ENCODE measurements around the gene SLC22A23. TPM values are rescaled to one million over a fixed set of nuclear protein-coding genes. Genes with fewer than 3 reads are reported as not detected.

Gene SLC22A23
- total and polyA plus RNA-seq, 2 donors (not counting 1 experiment from before 2014, with no cell fraction given), result 0.18 to 1.4 TPM

DNA sequence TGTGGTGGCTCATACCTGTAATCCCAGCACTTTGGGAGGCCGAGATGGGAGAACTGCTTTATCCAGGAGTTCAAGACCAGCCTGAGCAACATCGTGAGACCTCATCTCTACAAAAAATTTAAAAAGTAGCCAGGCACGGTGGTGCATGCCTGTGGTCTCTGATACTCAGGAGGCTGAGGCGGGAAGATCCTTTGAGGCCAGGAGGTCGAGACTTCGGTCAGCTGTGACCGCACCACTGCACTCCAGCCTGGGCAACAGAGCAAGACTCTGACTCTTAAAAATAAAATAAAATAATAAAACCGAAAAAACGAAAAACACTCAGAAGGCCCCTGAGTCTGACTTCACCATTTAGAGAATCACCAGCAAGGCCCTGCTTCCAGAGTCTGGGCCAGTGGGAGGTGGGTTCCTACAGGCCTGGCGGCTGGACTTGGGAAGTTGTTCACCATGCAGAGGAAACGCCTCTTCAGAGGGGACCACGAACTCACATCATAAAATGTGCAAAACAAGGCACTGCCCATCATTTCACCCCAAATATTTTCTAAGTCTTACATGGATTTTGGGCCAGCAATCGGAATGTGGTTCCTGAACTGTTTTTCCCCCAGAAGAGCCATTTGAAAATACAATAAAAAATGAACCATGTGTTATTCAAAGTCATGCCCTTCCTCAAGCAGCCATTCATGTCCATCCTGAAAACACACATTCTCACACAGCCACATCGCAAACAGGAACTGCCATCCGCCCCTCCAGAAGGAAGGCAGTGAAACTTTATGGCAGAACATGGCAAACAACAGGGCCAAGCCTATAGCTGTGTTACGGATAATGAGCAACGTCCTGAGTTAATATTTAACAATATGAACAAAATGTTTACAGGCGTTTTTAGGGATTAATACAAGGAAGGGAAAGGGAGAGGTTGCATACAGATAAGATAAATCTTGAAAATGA, 57.8 kb downstream of the SLC22A23 start:
- Histone ChIP-seq H3K27ac (ENCODE audit: low read length in 2 of 2) (no peak overlapping the region), H3K79me2 (ENCODE audit: control insufficient read depth, insufficient read depth, low read length) (no peaks in the 10 kb centered on the region), H3K27me3 (replicated peaks in 1 of 4; ENCODE audit: control extremely low read depth in 1 of 4, control insufficient read depth in 3 of 4, insufficient read depth in 4 of 4, low read length in 3 of 4) (peaks cover 0 to 4% (median 0%) of the 10 kb centered on the region in 4 experiments), H3K4me2 (replicated peaks; ENCODE audit: low read depth, low read length, poor library complexity, severe bottlenecking) (no peak overlapping the region), H3K4me3 (ENCODE audit: control extremely low read depth in 1 of 5, extremely low read depth in 1 of 5, insufficient read depth in 1 of 5, low read depth in 2 of 5, low read length in 4 of 5) (no peak overlapping the region), H3K9ac (ENCODE audit: low read length) (no peak overlapping the region), H3K4me1 (ENCODE audit: control insufficient read depth in 2 of 2, insufficient read depth in 2 of 2, low read length in 2 of 2) (peaks cover 3 to 5% of the 10 kb centered on the region in 2 donors), H3K9me3 (ENCODE audit: control extremely low read depth in 1 of 3, control insufficient read depth in 2 of 3, insufficient read depth in 1 of 3, low read length in 2 of 3) (no peaks in the 10 kb centered on the region), H2AFZ (ENCODE audit: insufficient read depth, low read depth, low read length, poor library complexity, severe bottlenecking) (no peak overlapping the region), H3K36me3 (replicated peaks in 1 of 2; ENCODE audit: control extremely low read depth in 1 of 2, control insufficient read depth in 1 of 2, extremely low read depth in 1 of 2, insufficient read depth in 2 of 2, low read length in 1 of 2) (no peaks in the 10 kb centered on the region), H4K20me1 (ENCODE audit: control insufficient read depth, insufficient read depth, low read length, poor library complexity, severe bottlenecking) (no peaks in the 10 kb centered on the region)
- WGBS (ENCODE audit: insufficient coverage), result 91% methylated on average over 12 of the region's 18 CpGs
- Mint-ChIP-seq H3K9me3 (ENCODE audit: insufficient read depth) (no peaks in the 10 kb centered on the region), H3K4me1 (peaks cover 11% of the 10 kb centered on the region), H3K27me3 (peaks cover 16% of the 10 kb centered on the region), H3K4me3 (no peak overlapping the region), H3K27ac (no peak overlapping the region)
- intact Hi-C loops (cut with micrococcal nuclease), result no loop called here
- ChIA-PET CTCF (no interaction called here), POLR2A (no interaction called here)
- DNase-seq (no peak), ATAC-seq (ENCODE audit: low read depth) (no peak)
- TF ChIP-seq, protein P1, sequence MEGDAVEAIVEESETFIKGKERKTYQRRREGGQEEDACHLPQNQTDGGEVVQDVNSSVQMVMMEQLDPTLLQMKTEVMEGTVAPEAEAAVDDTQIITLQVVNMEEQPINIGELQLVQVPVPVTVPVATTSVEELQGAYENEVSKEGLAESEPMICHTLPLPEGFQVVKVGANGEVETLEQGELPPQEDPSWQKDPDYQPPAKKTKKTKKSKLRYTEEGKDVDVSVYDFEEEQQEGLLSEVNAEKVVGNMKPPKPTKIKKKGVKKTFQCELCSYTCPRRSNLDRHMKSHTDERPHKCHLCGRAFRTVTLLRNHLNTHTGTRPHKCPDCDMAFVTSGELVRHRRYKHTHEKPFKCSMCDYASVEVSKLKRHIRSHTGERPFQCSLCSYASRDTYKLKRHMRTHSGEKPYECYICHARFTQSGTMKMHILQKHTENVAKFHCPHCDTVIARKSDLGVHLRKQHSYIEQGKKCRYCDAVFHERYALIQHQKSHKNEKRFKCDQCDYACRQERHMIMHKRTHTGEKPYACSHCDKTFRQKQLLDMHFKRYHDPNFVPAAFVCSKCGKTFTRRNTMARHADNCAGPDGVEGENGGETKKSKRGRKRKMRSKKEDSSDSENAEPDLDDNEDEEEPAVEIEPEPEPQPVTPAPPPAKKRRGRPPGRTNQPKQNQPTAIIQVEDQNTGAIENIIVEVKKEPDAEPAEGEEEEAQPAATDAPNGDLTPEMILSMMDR (IDR thresholded peaks at IDR 0.05), result no peak
- no peak for TF ChIP-seq EZH2 (IDR thresholded peaks at IDR 0.05; ENCODE audit: borderline replicate concordance, insufficient read depth, low read depth, low read length, poor library complexity, severe bottlenecking)

DNA sequence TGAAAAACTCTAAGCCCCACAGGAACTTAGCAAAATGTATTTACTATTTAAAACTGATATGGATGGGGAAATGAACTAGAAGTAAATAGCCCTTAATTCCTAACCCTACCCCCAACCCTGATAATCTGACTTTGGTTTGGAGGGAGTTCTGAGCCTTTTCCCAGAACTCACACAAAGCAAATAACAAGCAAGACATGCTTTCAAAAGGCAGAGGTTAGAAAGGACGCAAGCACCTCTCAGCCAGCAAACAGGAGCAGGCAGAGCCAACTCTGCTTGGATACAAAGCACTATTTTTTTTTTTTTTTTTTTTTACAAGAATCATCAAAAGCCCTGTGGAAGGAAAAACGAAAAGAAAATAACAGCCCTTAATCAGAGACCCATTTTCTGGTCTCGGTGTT, 58.7 kb downstream of the SLC22A23 start:
- H3K27me3 ChIP-seq (replicated peaks in 1 of 4; ENCODE audit: control extremely low read depth in 1 of 4, control insufficient read depth in 3 of 4, insufficient read depth in 4 of 4, low read length in 3 of 4), result peaks cover 0 to 4% (median 0%) of the 10 kb centered on the region in 4 experiments
- Mint-ChIP-seq H3K4me1 (peaks cover 2% of the 10 kb centered on the region), H3K4me3 (no peak overlapping the region), H3K27me3 (peaks cover 8% of the 10 kb centered on the region), H3K27ac (no peak overlapping the region), H3K9me3 (ENCODE audit: insufficient read depth) (no peaks in the 10 kb centered on the region)
- 65% methylated on average over 3 of the region's 3 CpGs for WGBS (ENCODE audit: insufficient coverage)
- no peaks in the 10 kb centered on the region for H3K36me3 ChIP-seq (replicated peaks in 1 of 2; ENCODE audit: control extremely low read depth in 1 of 2, control insufficient read depth in 1 of 2, extremely low read depth in 1 of 2, insufficient read depth in 2 of 2, low read length in 1 of 2)
- no peak for DNase-seq
- no peak overlapping the region for H2AFZ ChIP-seq (ENCODE audit: insufficient read depth, low read depth, low read length, poor library complexity, severe bottlenecking)
- intact Hi-C loops (cut with micrococcal nuclease), result no loop called here
- no peak overlapping the region for H3K4me3 ChIP-seq (ENCODE audit: control extremely low read depth in 1 of 5, extremely low read depth in 1 of 5, insufficient read depth in 1 of 5, low read depth in 2 of 5, low read length in 4 of 5)
- no peak overlapping the region for H3K4me2 ChIP-seq (replicated peaks; ENCODE audit: low read depth, low read length, poor library complexity, severe bottlenecking)
- TF ChIP-seq, protein P1 (IDR thresholded peaks at IDR 0.05), result no peak
- no peak for TF ChIP-seq EZH2 (IDR thresholded peaks at IDR 0.05; ENCODE audit: borderline replicate concordance, insufficient read depth, low read depth, low read length, poor library complexity, severe bottlenecking)
- no peak overlapping the region for H3K9ac ChIP-seq (ENCODE audit: low read length)
- H3K27ac ChIP-seq (ENCODE audit: low read length in 2 of 2), result no peak overlapping the region
- H3K9me3 ChIP-seq (ENCODE audit: control extremely low read depth in 1 of 3, control insufficient read depth in 2 of 3, insufficient read depth in 1 of 3, low read length in 2 of 3), result no peaks in the 10 kb centered on the region
- ATAC-seq (ENCODE audit: low read depth), result no peak
- H3K4me1 ChIP-seq (ENCODE audit: control insufficient read depth in 2 of 2, insufficient read depth in 2 of 2, low read length in 2 of 2), result peaks cover 0 to 1% of the 10 kb centered on the region in 2 donors
- no peaks in the 10 kb centered on the region for H4K20me1 ChIP-seq (ENCODE audit: control insufficient read depth, insufficient read depth, low read length, poor library complexity, severe bottlenecking)
- no peaks in the 10 kb centered on the region for H3K79me2 ChIP-seq (ENCODE audit: control insufficient read depth, insufficient read depth, low read length)
- ChIA-PET POLR2A (no interaction called here), CTCF (no interaction called here)
